ENCODE data around the gene APBA1. TPM values are rescaled to one million over a fixed set of nuclear protein-coding genes. Genes with fewer than 3 reads are reported as not detected.
A peak's percentile ranks its signal among the peaks of the same experiment; 100 is the strongest.

The APBA1 gene
- total and polyA plus RNA-seq, 2 donors (not counting 3 experiments of a cell fraction or from before 2014, with no cell fraction given), result 6.1 to 11.3 TPM

DNA sequence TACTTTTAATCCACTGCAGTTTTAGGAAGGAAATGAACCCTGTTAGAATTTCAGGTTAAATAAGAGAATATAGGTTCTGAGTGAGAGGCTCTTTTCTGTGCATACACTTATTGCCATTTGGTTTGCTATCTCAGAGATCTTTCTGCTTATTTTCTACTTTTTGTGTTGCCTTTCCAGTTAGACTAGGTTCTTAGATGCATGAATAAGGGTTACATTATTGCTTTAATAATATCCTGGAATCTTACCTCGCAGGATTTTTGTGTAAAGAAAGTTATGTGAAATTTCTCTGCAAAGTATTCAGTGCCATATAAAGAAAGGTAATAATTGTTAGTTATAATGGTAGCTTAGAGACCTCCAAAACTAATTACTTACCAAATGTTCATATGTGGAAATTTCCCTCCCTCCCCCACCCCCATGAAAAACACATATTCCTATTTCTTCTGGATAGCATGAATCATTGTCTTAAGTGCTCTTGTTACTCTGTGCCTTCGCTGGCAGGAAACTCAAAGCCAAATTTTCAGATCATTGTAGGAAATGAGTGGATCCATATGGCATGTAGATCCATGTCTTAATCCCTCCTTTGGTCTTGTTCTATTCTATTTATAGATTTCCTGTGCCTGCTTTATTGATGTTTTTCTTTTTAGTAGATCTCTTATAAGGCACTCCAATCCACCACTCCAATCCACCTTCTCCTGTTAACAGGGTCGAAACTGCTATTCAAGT lies 2.7 kb upstream of the APBA1 start:
- H2AFZ ChIP-seq (ENCODE audit: low read depth, low read length), result peak overlapping the region; percentile 49
- no peaks in the 10 kb centered on the region for H4K20me1 ChIP-seq (replicated peaks; ENCODE audit: control insufficient read depth, extremely low read depth, insufficient read depth, low read length)
- no peaks in the 10 kb centered on the region for H3K9me3 ChIP-seq (replicated peaks; ENCODE audit: control insufficient read depth, insufficient read depth, low read length)
- BruUV-seq (replicated peaks), result no TSS peak
- H3K4me1 ChIP-seq (ENCODE audit: control insufficient read depth, extremely low read depth, insufficient read depth, low read length), result peaks cover 36% of the 10 kb centered on the region
- peak; percentile 76 for FAIRE-seq
- intact Hi-C loops (cut with micrococcal nuclease) (loop anchor here (1.0 to 10.0 kb wide), 8 partner anchors 93 to 740 kb away; partner anchors contain the start of genes KLF9 and SMC5), dilution Hi-C loops (cut with MboI; ENCODE audit: extremely low pct_ligation_motif_present, low sequenced_read_pairs) (no loop called here)
- peaks cover 9 to 14% of the 10 kb centered on the region in 2 experiments for H3K27me3 ChIP-seq (ENCODE audit: control insufficient read depth in 2 of 2, insufficient read depth in 2 of 2, low read length in 2 of 2)
- H3K9me1 ChIP-seq (replicated peaks; ENCODE audit: control insufficient read depth, extremely low read depth, insufficient read depth, low read length), result no peaks in the 10 kb centered on the region
- no peak for TF ChIP-seq MAX (IDR thresholded peaks at IDR 0.05; ENCODE audit: insufficient read depth, insufficient read length)
- TF ChIP-seq JUN (IDR thresholded peaks at IDR 0.05; ENCODE audit: borderline replicate concordance, insufficient read depth, insufficient read length, low read depth), result peak; percentile 84
- peak; percentile 52 for TF ChIP-seq GATA2 (IDR thresholded peaks at IDR 0.05; ENCODE audit: insufficient read depth, insufficient read length, low read depth, low read length)
- peak; percentile 84 for TF ChIP-seq FOS (IDR thresholded peaks at IDR 0.05; ENCODE audit: borderline replicate concordance, insufficient read depth, low read length)
- no peaks in the 10 kb centered on the region for H3K79me2 ChIP-seq (ENCODE audit: control insufficient read depth, insufficient read depth, low read length)
- H3K9ac ChIP-seq (replicated peaks; ENCODE audit: extremely low read depth, insufficient read depth, low read length), result no peak overlapping the region
- no peak overlapping the region for H3K4me3 ChIP-seq (replicated peaks in 1 of 3; ENCODE audit: insufficient read depth in 1 of 3, low read depth in 1 of 3, low read length in 3 of 3)
- peak overlapping the region; percentile 56 for H3K4me2 ChIP-seq (ENCODE audit: insufficient read depth, low read length)
- ChIA-PET POLR2A (no interaction called here), CTCF (interaction anchor here (1.1 to 4.2 kb wide), 2 partner anchors 244 to 256 kb away, joined by 6 to 52 read pairs; no protein-coding TSS in a partner anchor)
- peak; percentile 75 for DNase-seq (ENCODE audit: low read depth, low spot score)
- no peaks in the 10 kb centered on the region for H3K36me3 ChIP-seq (ENCODE audit: control insufficient read depth in 2 of 2, extremely low read depth in 1 of 2, insufficient read depth in 2 of 2, low read length in 2 of 2)
- peak overlapping the region; percentile 46 for H3K27ac ChIP-seq (ENCODE audit: insufficient read depth, low read depth, low read length)

GRCh38 chr9:69674112-69674685 lies 2.0 kb upstream of the APBA1 start:
- peak; percentile 3 for DNase-seq (ENCODE audit: low read depth, low spot score)
- H3K27ac ChIP-seq (ENCODE audit: insufficient read depth, low read depth, low read length), result peak overlapping the region; percentile 46
- H3K27me3 ChIP-seq (ENCODE audit: control insufficient read depth in 2 of 2, insufficient read depth in 2 of 2, low read length in 2 of 2), result peaks cover 9 to 16% of the 10 kb centered on the region in 2 experiments
- intact Hi-C loops (cut with micrococcal nuclease), result loop anchor here (1.0 to 10.0 kb wide), 5 partner anchors 122 to 741 kb away; partner anchors contain the start of gene KLF9
- no TSS peak for BruUV-seq (replicated peaks)
- H3K36me3 ChIP-seq (ENCODE audit: control insufficient read depth in 2 of 2, extremely low read depth in 1 of 2, insufficient read depth in 2 of 2, low read length in 2 of 2), result no peaks in the 10 kb centered on the region
- peak overlapping the region; percentile 56 for H3K4me2 ChIP-seq (ENCODE audit: insufficient read depth, low read length)
- POLR2A ChIA-PET, result no interaction called here
- H3K4me1 ChIP-seq (ENCODE audit: control insufficient read depth, extremely low read depth, insufficient read depth, low read length), result peaks cover 36% of the 10 kb centered on the region
- H3K9ac ChIP-seq (replicated peaks; ENCODE audit: extremely low read depth, insufficient read depth, low read length), result no peak overlapping the region
- H3K79me2 ChIP-seq (ENCODE audit: control insufficient read depth, insufficient read depth, low read length), result no peaks in the 10 kb centered on the region
- CTCF ChIA-PET, result interaction anchor here (0.9 to 4.2 kb wide), 22 partner anchors 13 to 928 kb away, joined by 3 to 52 read pairs (median 6); partner anchors contain the start of gene PTAR1
- dilution Hi-C loops (cut with MboI; ENCODE audit: extremely low pct_ligation_motif_present, low sequenced_read_pairs), result no loop called here
- peak overlapping the region; percentile 49 for H2AFZ ChIP-seq (ENCODE audit: low read depth, low read length)
- TF ChIP-seq, protein P1, sequence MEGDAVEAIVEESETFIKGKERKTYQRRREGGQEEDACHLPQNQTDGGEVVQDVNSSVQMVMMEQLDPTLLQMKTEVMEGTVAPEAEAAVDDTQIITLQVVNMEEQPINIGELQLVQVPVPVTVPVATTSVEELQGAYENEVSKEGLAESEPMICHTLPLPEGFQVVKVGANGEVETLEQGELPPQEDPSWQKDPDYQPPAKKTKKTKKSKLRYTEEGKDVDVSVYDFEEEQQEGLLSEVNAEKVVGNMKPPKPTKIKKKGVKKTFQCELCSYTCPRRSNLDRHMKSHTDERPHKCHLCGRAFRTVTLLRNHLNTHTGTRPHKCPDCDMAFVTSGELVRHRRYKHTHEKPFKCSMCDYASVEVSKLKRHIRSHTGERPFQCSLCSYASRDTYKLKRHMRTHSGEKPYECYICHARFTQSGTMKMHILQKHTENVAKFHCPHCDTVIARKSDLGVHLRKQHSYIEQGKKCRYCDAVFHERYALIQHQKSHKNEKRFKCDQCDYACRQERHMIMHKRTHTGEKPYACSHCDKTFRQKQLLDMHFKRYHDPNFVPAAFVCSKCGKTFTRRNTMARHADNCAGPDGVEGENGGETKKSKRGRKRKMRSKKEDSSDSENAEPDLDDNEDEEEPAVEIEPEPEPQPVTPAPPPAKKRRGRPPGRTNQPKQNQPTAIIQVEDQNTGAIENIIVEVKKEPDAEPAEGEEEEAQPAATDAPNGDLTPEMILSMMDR (IDR thresholded peaks at IDR 0.05; ENCODE audit: extremely low read depth in 1 of 2, insufficient read depth in 1 of 2, low read depth in 1 of 2, low read length in 2 of 2), result no peak
- TF ChIP-seq POLR2AphosphoS5 (IDR thresholded peaks at IDR 0.05; ENCODE audit: insufficient read depth, low read depth, low read length) (no peak), GATA2 (IDR thresholded peaks at IDR 0.05; ENCODE audit: insufficient read depth, insufficient read length, low read depth, low read length) (no peak), EZH2 (IDR thresholded peaks at IDR 0.05; ENCODE audit: borderline replicate concordance, low read depth, low read length, severe bottlenecking) (no peak), MAX (IDR thresholded peaks at IDR 0.05; ENCODE audit: insufficient read depth, insufficient read length) (no peak), MYC (IDR thresholded peaks at IDR 0.05; ENCODE audit: low read depth, low read length) (no peak), FOS (IDR thresholded peaks at IDR 0.05; ENCODE audit: borderline replicate concordance, insufficient read depth, low read length) (no peak), JUN (IDR thresholded peaks at IDR 0.05; ENCODE audit: borderline replicate concordance, insufficient read depth, insufficient read length, low read depth) (no peak), POLR2A (IDR thresholded peaks at IDR 0.05; ENCODE audit: low read depth, low read length) (no peak)
- H3K9me3 ChIP-seq (replicated peaks; ENCODE audit: control insufficient read depth, insufficient read depth, low read length), result no peaks in the 10 kb centered on the region
- no peaks in the 10 kb centered on the region for H3K9me1 ChIP-seq (replicated peaks; ENCODE audit: control insufficient read depth, extremely low read depth, insufficient read depth, low read length)
- no peak overlapping the region for H3K4me3 ChIP-seq (replicated peaks in 1 of 3; ENCODE audit: insufficient read depth in 1 of 3, low read depth in 1 of 3, low read length in 3 of 3)
- H4K20me1 ChIP-seq (replicated peaks; ENCODE audit: control insufficient read depth, extremely low read depth, insufficient read depth, low read length), result no peaks in the 10 kb centered on the region
- no peak for FAIRE-seq
